SK-N-SH treated with all-trans-retinoic acid at 6 μM for 48 hours (cell line): ENCODE results near the gene TEX13A.

Experiments
- ARNTL ChIP-seq: fragments of 450-650 bp; formaldehyde crosslinking; IDR thresholded peaks from 2 replicates; pipeline ENCODE4 v1.5.0; 2020; ENCODE audit warnings: low read depth, mild to moderate bottlenecking, moderate library complexity, borderline replicate concordance
- OSR1 ChIP-seq: fragments of 250-450 bp; sonication (Bioruptor Pico); IDR thresholded peaks from 2 replicates; pipeline ENCODE4 v1.8.0; 2022; ENCODE audit warnings: moderate library complexity, mild to moderate bottlenecking, inconsistent platforms
- PATZ1 ChIP-seq: fragments of 250-450 bp; sonication (Bioruptor Pico); IDR thresholded peaks from 2 replicates; pipeline ENCODE4 v1.8.0; 2020; ENCODE audit warnings: mild to moderate bottlenecking, moderate library complexity, borderline replicate concordance
- POU6F1 ChIP-seq: fragments of 250-450 bp; sonication (Bioruptor Pico); IDR thresholded peaks from 2 replicates; pipeline ENCODE4 v1.8.0; 2021; ENCODE audit warnings: low read depth, mild to moderate bottlenecking, moderate library complexity, borderline replicate concordance
- TCF4 ChIP-seq: fragments of 250-450 bp; sonication (Bioruptor Pico); IDR thresholded peaks from 2 replicates; pipeline ENCODE4 v1.8.0; 2021; ENCODE audit warnings: mild to moderate bottlenecking, moderate library complexity, borderline replicate concordance
- ZNF8 ChIP-seq: fragments of 450-650 bp; formaldehyde crosslinking; IDR thresholded peaks from 2 replicates; pipeline ENCODE4 v1.5.0; 2020; ENCODE audit warnings: mild to moderate bottlenecking, moderate library complexity

GRCh38 chrX:105265093-105265492 is 44.6 kb upstream of the TEX13A start:
- no peak for TF ChIP-seq POU6F1 (CRISPR knock-in tag)
- no peak for TF ChIP-seq TCF4
- no peak for TF ChIP-seq ZNF8 (CRISPR knock-in tag)
- no peak for TF ChIP-seq OSR1
- no peak for TF ChIP-seq ARNTL
- no peak for TF ChIP-seq PATZ1 (CRISPR knock-in tag)
